ENCODE measurements around the gene NIM1K. TPM values are rescaled to one million over a fixed set of nuclear protein-coding genes. Genes with fewer than 3 reads are reported as not detected.

The NIM1K gene
- 0.09 TPM in 1 of 2 replicates, not detected in the other for total RNA-seq

DNA sequence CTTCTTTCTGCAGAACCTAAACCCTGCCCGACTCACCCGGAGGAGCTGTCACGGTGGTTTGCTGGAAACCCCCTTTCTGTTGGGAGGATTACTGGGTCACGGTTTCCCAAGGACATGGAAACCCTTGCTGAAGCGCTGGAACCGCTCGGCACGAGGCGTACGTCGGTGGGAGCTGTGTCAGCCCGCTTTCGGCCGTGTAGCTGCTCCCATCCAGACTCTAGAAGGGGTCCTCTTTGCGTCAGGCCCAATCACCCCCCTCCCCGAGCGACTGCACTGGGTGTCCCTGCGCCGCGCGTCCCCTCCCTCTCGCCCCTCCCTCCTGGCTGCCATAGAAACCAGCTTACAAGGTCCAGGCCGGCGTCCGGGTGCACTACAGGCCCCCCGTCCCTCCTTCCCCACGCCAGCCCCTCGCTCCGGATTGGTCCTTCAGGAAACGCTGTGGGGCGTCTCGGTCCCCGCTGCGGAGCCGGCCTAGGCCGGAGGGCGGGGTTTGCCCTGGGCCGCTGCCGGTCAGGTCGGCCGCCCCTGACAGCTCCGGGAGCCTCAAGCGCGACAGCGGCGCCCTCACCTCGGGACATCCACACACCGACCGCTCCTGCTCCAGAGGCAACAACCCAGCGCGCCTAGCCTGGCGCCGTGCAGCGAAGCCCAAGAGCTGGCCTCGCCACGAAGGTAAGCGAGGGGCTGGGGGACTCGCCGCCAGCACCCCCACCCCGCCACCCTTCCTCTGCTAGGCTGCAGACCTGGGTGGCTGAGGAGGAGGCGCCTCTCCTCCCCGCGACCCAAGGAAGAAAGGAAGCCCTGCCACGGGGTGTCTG, at the start of gene NIM1K:
NIM1K (plus strand) TSS at position 486 of the 818 bp plus-strand sequence. CDS start 53,551 bp downstream, outside the sequence.

DNA sequence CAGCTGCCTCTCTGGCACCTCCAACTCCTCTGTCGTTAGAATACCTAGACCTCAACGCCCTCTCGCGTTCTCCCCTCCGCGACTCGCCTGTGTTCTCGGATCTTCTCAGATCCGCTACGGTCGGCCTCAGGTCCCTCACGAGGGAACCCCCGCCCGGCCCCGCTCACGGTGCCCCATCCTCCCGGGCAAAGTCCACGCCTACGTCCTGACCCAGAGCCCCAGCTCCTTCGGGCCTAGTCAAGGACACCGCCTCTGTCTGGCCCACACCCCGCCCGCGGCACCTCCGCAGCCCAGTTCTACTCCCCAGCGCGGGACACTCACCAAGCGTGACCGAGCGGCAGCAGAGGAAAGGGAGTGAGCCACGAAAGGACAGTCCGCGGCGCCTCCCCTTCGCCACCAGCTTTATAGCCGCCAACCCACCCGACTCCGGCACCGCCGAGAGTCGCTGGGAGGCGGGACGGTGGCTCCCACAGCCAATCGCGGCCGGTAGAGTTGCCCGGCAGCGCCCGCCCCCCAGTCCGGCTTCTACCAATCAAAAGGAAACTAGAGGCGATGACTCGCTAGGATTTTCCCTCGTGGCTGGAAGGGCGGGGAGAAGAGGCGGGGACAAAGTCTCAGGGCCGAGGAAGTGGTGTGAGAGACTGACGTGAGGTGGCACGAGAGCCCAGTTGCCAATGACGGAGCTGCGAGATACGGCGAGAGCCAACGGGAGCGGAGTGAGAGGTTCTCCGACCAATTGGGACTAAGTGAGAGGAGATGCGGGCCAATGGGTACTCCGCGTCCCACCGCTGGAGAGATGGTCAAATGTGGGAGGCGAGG, 121.2 kb downstream of the NIM1K start, which contains the start of gene HMGCS1:
HMGCS1 (minus strand) TSS at position 378 of the 819 bp plus-strand sequence. CDS start 14,447 bp downstream, outside the sequence.

Other genes starting within 250 kb of the NIM1K start
- gene ANXA2R, start 151.9 kb upstream of the NIM1K start, total RNA-seq = 3.1 and 4.5 TPM in 2 replicates
- gene ZNF131, start 71.3 kb upstream of the NIM1K start, total RNA-seq = 29.0 and 33.8 TPM in 2 replicates
- 18.1 and 20.7 TPM in 2 replicates for gene HMGCS1, start 121.2 kb downstream of the NIM1K start, total RNA-seq
- gene CCL28, start 220.2 kb downstream of the NIM1K start, total RNA-seq = 0.18 and 0.38 TPM in 2 replicates